Bladder microvascular endothelial cell (primary cell): ENCODE measurements around the gene HSFX3. TPM values are rescaled to one million over a fixed set of nuclear protein-coding genes. Genes with fewer than 3 reads are reported as not detected.

Source experiments
- total RNA-seq: library from RNA; depleted of rRNA; stranded (reverse); fragments of >200 nt; gene quantifications from 2 replicates; pipeline ENCODE4 v1.2.3, GENCODE V29; 2014

The HSFX3 gene, protein sequence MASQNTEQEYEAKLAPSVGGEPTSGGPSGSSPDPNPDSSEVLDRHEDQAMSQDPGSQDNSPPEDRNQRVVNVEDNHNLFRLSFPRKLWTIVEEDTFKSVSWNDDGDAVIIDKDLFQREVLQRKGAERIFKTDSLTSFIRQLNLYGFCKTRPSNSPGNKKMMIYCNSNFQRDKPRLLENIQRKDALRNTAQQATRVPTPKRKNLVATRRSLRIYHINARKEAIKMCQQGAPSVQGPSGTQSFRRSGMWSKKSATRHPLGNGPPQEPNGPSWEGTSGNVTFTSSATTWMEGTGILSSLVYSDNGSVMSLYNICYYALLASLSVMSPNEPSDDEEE
- not detected in 2 replicates for total RNA-seq

DNA sequence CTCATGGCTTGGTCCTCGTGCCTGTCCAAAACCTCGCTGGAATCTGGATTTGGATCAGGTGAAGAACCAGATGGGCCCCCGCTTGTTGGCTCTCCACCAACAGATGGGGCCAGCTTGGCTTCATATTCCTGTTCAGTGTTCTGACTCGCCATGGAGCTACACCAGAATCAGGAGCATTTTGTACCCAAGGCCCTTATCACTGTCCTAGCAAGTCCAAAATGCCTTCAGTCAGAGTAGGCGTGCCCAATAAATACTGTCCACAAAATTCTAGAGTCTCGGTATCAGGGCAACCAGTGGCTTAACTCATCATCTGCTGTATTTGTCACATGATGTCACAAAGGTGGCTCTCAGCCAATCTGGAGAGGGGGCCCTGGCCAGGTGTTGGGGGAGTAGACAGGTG, at the start of gene HSFX3:
TSS of gene HSFX3 (minus strand) at position 224 of the 400 bp plus-strand sequence. CDS start at position 152, 72 bp downstream.

DNA sequence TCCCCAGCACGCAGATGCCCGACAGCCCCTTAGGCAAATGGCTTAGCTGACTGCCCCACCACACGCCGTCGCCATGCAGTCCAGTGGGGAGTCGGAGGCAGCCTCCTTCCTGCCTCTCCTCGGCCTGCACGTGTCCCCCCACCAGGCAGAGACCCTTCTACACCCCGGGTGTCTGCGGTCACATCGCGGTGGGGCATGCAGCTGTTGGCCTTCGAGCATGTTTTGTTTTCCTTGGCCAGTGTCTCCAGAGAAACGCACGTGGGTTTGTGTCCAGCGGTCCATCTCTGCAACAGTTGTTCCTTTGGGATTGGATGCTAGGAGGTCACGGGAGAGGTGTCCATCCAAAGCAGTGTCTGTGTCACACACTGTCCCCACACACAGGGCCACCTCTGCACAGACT, 45.5 kb upstream of the HSFX3 start, which contains the start of gene HSFX2:
TSS of gene HSFX2 (minus strand) at position 101 of the 400 bp plus-strand sequence. CDS start 614 bp downstream, outside the sequence.

GRCh38 chrX:149587359-149587758, 37.6 kb upstream of the HSFX3 start, which contains the start of gene MAGEA9B:
Gene MAGEA9B, minus strand, starts transcription at chrX:149587459. Its CDS starts 4,280 bp downstream, at chrX:149583179.

GRCh38 chrX:149540621-149541520, 8.9 kb downstream of the HSFX3 start, which contains the start of gene EOLA1:
Gene EOLA1, plus strand, starts transcription at chrX:149541012. Its CDS starts 4,619 bp downstream, at chrX:149545631.

DNA sequence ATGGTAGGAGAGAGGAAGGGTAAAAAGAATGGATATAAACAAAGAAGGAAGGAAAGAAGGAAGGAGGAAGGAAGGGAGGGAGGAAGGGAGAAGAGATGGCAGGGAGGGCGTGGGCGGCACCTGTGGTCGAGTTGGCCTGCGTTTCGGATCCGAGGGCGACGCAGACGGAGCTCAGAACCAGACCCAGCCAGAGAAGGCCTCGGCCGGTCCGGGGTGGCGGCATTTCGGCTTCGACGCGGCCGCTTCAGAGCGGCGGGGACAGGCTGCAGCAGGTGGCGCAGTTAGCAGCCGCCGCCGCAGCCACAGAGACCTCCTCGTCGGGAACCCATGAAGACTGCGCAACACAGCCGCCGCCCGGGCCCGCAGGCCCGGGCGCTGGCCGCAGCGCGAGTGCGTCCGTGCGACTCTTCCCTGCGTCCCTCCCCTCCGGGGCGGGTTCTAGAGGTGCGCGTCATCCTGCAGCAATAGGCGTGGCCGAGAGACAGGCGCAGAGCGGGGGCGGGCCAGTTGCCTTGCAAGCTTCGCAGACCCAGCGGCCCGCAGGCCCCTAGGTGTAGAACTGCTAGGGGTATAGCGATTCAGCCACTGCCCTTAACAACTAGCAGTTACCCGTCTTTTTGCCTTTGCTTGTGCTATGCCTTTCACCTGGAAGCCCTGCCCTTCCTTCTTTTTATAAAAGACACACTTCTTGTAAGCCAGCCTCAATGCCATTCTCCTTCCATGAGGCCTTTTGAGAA, 44.6 kb downstream of the HSFX3 start, which contains the start of gene IDS:
TSS of gene IDS (minus strand) at position 392 of the 737 bp plus-strand sequence. CDS start at position 223, 169 bp downstream.

Other genes starting within 250 kb of the HSFX3 start
- gene IDS, start 44.6 kb downstream of the HSFX3 start, total RNA-seq, result 15.7 and 35.0 TPM in 2 replicates
- gene EOLA1, start 8.9 kb downstream of the HSFX3 start, total RNA-seq, result 10.5 and 17.2 TPM in 2 replicates
- gene MAGEA9B, start 37.5 kb upstream of the HSFX3 start, total RNA-seq, result not detected in 2 replicates
- gene HSFX2, start 45.4 kb upstream of the HSFX3 start, total RNA-seq, result 0.16 TPM in 1 of 2 replicates, not detected in the other
- 10.2 and 23.7 TPM in 2 replicates for gene TMEM185A, start 81.9 kb upstream of the HSFX3 start, total RNA-seq
- gene MAGEA11, start 162.1 kb upstream of the HSFX3 start, total RNA-seq, result not detected in 2 replicates
- 0.16 and 1.7 TPM in 2 replicates for gene HSFX1, start 224.1 kb upstream of the HSFX3 start, total RNA-seq
- not detected in 2 replicates for gene MAGEA9, start 232.0 kb upstream of the HSFX3 start, total RNA-seq